Fibroblast of pulmonary artery (primary cell): ENCODE data around the gene DHRS7B.
"Not testable (repeated sequence)": the region's sequence is repeated elsewhere in the genome, so short reads cannot be mapped to it uniquely, and the experiment has no call there.

Experiments
- DNase-seq: peaks from one replicate; pipeline ENCODE4 v3.0.0-alpha.2; 2010; ENCODE audit warnings: low read depth
- H3K4me3 ChIP-seq: replicated peaks from 2 replicates; pipeline ENCODE4 v1.5.1; 2011; ENCODE audit warnings: low read depth, mild to moderate bottlenecking, control low read depth, low read length, moderate library complexity
- TF ChIP-seq, protein P1 (sequence below): IDR thresholded peaks from 2 replicates; pipeline ENCODE4 v1.5.1; 2011; ENCODE audit warnings: mild to moderate bottlenecking, control low read depth, low read length, inconsistent platforms; ENCODE audit errors: missing control alignments

Gene DHRS7B

GRCh38 chr17:21183468-21183867 is 56.7 kb downstream of the DHRS7B start:
- TF ChIP-seq, protein P1, sequence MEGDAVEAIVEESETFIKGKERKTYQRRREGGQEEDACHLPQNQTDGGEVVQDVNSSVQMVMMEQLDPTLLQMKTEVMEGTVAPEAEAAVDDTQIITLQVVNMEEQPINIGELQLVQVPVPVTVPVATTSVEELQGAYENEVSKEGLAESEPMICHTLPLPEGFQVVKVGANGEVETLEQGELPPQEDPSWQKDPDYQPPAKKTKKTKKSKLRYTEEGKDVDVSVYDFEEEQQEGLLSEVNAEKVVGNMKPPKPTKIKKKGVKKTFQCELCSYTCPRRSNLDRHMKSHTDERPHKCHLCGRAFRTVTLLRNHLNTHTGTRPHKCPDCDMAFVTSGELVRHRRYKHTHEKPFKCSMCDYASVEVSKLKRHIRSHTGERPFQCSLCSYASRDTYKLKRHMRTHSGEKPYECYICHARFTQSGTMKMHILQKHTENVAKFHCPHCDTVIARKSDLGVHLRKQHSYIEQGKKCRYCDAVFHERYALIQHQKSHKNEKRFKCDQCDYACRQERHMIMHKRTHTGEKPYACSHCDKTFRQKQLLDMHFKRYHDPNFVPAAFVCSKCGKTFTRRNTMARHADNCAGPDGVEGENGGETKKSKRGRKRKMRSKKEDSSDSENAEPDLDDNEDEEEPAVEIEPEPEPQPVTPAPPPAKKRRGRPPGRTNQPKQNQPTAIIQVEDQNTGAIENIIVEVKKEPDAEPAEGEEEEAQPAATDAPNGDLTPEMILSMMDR: no peak
- H3K4me3 ChIP-seq: no peak overlapping the region

DNA sequence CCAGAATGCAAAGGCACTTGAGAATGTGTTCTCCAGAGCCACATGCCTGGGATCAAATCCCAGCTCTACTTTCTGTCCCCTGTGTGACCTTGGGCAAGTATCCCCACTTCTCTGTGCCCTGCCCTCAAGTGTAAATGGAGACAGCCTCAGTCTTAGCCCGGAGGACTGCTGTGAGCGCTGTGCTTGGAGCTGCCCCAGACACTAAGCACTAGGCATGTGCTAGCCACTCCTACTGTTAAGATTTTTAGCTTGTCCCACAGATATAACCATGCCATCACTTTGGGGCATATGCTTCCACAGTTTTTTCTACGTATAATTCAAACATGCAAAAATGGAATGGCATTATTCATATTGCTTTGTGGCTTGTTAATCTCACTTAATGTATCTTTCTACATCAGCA is 57.8 kb downstream of the DHRS7B start:
- no peak overlapping the region for H3K4me3 ChIP-seq
- TF ChIP-seq, protein P1: no peak
- DNase-seq: no peak

More at GRCh38 chr17:21183468-21183867, 56.7 kb downstream of the DHRS7B start:
- no peak for DNase-seq

DNA sequence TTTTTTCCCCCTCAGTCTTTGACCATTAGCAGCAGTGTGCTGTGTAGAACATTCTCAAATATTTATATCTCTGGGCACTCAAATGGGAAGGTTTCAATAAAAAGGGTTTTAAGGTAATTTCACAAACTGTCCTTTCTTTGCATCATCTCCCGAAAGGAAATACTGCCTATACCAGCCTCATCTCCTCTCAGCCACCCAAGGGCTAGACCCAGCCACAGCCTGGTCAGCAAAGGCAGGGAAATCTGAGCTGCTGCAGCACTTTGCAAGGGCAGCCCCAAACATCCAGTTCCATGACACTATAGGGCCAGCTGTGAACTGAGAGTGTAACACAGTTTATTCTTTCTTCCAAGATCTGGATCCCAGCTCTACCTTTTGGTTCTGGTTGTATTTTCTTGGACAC is 58.3 kb downstream of the DHRS7B start:
- no peak overlapping the region for H3K4me3 ChIP-seq
- TF ChIP-seq, protein P1: no peak
- no peak for DNase-seq

DNA sequence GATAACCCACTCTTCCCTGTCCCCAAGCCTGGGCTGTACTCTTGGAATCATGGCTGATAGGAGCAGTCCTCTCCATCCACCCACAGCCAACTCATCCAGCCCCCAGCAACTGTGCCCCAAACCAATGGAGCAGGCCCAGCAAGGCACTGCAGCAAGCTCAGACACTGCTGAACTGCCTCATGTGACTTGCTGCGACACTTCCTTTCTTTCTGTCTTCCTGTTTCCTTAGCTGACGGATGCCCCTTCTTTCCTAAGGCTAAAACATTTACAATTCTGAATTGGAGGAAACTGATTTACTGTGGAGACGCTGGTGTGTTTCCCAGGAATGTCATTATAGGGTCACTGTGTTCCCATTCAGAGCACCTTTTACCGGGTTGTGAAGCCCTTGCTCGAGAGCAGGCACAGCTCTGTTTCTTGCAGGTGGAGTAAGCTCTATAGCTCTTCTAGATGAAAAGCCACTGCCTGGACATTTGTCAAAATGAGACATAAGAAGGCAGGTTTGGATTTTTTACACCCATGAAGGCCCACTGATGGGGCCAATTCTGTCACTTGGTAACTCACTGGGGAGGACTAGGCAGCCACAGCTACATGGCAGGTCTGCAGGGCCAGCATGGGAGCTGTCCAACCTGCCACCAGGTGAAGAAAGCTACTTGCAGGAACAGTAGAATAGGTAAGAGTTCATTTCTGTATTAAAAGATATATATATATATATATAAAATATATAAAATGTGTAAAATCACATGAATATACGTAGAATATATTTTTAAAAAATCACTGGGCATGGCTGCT is 59.8 kb downstream of the DHRS7B start:
- no peak for DNase-seq
- H3K4me3 ChIP-seq: no peak overlapping the region
- TF ChIP-seq, protein P1: no peak

DNA sequence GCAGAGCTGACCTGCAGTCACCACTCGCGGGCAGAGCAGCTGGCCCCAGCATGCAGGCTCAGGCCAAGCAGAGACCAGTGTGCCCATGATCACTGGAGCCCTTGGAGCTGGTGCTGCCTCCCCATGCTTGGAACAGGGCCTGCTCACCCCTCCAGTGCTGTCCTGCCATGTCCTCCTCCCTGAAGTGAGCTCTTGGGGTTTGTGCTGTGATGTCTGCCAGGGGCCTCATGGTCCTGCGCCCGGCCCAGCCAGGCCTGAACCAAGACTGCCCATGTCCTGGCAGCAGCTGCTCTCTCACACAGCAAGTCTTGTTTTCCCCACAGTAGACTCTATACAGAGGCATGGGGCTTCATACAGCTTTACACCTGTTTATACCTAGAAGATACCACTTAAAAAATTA is 62.6 kb downstream of the DHRS7B start:
- no peak for DNase-seq
- TF ChIP-seq, protein P1: no peak
- H3K4me3 ChIP-seq: no peak overlapping the region

DNA sequence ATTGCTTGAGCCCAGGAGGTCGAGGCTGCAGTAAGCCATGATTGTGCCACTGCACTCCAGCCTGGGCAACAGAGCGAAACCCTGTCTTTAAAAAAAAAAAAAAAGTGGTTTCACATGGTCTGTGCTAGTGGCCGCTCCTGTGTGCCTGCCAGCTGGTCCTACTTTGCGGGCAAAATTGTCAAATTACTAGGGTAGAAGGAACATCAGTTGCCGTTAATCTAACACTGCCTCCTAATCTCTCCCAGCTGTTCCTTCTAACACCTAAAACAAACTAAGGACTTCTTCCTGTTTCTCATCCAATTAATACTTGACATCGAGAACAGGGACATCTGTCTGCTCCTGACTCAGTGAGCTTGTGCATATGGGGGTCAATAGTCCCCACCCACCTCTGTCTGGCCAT is 63.3 kb downstream of the DHRS7B start:
- TF ChIP-seq, protein P1: no peak

DNA sequence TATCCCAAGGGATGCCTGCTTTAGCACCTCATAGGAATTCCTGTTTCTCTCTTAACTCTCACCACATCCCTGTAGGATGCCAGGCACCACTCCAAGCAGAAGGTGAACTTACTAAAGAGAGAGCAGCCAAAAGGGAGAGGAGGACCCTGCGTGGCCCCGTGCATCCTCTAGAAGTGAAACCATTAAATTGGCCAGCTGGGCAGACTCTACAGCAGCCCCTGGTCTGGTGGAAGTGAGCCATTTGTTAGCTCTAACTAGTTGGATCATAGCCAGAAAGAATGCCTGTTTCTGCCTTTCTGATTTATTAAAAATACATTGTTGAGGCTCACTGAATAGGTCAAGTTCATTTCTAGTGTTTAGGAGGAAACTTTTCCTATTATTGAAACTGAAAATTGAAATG is 64.9 kb downstream of the DHRS7B start:
- TF ChIP-seq, protein P1: no peak
- no peak for DNase-seq
- H3K4me3 ChIP-seq: no peak overlapping the region

More for the DNA sequence above, 63.3 kb downstream of the DHRS7B start:
- no peak for DNase-seq
- no peak overlapping the region for H3K4me3 ChIP-seq

- DNase-seq, H3K4me3 ChIP-seq: not testable (repeated sequence)
These were observed 65.7 kb downstream of the DHRS7B start for GRCh38 chr17:21192414-21192813.
